Measurements from ENCODE around the gene SLC26A11.

DNA sequence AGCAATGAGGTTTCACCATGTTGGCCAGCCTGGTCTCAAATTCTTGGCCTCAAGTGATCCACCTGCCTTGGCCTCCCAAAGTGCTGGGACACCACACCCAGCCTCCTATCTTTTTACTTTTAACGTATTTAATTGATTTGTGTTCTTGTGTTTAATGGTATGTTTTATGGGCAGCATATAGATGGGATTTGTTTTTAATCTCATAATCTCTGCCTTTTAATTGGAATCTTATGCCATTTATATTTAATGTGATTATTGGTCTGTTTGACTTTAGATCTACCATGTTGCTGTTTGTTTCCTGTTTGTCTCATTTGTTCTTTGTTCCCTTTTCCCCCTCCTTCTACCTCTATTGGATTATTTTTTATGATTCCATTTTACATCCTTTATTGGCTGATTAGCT lies 12.2 kb downstream of the SLC26A11 start:
- TF ChIP-seq, protein P1, sequence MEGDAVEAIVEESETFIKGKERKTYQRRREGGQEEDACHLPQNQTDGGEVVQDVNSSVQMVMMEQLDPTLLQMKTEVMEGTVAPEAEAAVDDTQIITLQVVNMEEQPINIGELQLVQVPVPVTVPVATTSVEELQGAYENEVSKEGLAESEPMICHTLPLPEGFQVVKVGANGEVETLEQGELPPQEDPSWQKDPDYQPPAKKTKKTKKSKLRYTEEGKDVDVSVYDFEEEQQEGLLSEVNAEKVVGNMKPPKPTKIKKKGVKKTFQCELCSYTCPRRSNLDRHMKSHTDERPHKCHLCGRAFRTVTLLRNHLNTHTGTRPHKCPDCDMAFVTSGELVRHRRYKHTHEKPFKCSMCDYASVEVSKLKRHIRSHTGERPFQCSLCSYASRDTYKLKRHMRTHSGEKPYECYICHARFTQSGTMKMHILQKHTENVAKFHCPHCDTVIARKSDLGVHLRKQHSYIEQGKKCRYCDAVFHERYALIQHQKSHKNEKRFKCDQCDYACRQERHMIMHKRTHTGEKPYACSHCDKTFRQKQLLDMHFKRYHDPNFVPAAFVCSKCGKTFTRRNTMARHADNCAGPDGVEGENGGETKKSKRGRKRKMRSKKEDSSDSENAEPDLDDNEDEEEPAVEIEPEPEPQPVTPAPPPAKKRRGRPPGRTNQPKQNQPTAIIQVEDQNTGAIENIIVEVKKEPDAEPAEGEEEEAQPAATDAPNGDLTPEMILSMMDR (conservative IDR thresholded peaks at IDR 0.05 in 1 of 2, IDR thresholded peaks at IDR 0.05 in 1 of 2; ENCODE audit: low read depth in 1 of 2, low read length in 2 of 2) = no peak
- no peak for TF ChIP-seq EZH2 (IDR thresholded peaks at IDR 0.05; ENCODE audit: low read length, missing control alignments)
